HUDEP-2 (cell line): ENCODE measurements around the gene ARHGAP15.

Source experiments
- DNase-seq, 76 experiments: peaks; one replicate each; lab custom pipeline; 2025; ENCODE audit not compliant: unreplicated experiment in 76 of 76; lab: John Stamatoyannopoulos, UW

Gene ARHGAP15

DNA sequence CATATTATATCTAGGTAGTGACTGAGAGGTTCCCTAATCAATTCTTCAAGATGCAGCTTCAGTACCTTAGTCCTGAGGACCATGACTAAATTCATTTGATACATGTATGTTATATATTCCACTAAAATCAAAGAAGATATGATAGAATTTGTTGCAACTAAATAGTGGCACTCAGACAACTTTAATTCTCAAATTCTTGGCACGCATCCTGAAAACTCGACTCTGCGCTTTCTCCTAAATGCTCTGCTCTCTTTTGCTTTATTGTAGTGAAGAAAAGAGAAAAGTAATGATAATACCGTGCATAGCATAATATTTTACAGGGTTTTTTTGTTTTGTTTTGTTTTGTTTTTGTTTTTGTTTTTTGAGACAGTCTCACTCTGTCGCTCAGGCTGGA is 475.3 kb downstream of the ARHGAP15 start:
- no peak for DNase-seq

DNA sequence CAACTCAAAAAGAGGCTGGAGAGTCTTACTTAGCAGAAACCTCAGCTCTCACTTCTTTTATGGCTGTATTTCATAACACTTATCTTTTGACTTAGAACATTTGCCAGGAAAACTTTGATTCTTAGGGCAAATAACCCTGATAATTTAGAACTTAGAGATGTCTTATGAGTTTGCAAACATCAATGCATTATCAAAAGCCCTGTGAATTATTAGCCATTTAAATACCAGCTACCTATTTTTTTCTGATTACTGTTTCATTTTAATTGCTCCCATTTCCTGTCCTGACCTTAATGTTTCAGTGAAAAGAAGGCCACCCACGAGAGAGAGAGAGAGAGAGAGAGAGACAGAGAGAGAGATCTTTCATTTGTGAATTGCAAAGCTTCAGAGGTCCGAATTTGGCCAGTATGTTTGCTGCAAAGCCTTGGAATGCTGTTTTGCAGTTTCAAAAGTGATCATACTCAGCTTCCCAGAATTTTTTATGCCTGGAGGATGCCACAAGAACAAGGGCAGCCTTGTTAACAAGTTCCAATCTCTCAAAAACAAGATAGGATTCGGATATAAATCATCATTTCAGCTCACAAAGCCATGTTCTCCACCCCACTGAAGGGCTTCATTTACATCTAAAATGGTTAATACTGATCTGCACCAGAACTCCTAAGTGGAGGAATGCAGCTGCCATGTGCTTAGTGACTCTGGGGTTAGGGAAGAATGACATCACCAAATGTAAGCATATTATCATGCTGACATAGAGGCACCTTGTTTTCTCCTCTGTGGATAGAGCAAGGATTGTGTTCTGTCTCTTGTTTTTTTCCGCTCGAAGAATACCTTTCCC is 478.2 kb downstream of the ARHGAP15 start:
- no peak for DNase-seq

DNA sequence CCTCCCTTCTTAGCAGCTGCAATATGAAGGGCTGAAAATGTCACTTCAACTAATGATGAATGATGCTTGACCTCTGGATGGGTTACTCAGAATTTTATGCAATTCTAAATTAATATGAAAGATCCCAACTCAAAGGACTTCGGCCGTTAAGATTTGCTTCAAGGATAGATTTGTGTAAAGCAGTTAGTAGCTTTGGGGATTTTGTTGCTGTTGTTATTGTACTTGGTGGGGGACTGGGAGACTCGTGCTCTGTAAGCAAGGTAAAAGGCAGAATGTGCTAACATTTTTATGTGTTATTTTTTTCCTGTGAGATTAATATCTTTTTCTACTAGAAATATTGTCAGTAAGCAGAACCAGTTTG is 478.8 kb downstream of the ARHGAP15 start:
- no peak for DNase-seq

- no peak for DNase-seq
These were observed 479.5 kb downstream of the ARHGAP15 start for GRCh38 chr2:143608758-143609157.

GRCh38 chr2:143611336-143611735 is 482.1 kb downstream of the ARHGAP15 start:
- no peak for DNase-seq

DNA sequence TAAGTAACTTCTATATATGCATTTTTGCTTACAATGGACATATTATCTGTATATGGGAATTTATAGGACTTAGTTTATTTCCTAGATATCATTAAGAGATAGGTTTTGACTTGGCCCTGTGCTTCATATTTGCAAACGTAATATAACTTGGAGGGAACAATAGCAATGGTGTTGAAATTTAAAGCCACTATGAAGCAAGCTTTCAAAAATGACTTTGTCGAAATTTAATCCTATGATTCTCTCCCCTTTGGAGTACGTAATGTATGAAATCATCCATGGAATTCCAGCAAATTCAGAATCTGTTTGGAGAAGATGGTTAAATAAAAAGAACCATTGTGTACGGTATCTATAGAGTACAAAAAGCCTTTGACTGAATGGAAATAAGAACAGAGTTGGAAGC is 486.3 kb downstream of the ARHGAP15 start:
- no peak for DNase-seq

DNA sequence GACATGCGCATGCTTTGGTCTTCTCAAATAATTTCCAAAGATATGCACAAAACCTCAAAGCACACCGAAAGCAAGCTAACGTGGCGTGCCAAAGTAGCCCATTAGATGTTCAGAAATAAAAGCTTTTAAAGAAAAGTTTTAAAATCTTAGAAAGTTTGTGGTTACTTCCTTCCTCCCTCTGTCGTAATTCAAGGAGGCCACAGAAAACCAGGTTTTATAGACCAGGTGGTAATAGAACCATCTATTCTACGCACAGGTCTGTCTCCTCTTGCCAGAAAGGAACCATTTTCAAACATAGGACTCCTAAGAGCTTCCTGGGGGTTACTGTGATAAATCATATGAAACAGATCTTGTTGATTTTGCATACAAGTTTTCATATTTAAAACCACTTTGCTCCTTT is 487.2 kb downstream of the ARHGAP15 start:
- DNase-seq, result no peak

DNA sequence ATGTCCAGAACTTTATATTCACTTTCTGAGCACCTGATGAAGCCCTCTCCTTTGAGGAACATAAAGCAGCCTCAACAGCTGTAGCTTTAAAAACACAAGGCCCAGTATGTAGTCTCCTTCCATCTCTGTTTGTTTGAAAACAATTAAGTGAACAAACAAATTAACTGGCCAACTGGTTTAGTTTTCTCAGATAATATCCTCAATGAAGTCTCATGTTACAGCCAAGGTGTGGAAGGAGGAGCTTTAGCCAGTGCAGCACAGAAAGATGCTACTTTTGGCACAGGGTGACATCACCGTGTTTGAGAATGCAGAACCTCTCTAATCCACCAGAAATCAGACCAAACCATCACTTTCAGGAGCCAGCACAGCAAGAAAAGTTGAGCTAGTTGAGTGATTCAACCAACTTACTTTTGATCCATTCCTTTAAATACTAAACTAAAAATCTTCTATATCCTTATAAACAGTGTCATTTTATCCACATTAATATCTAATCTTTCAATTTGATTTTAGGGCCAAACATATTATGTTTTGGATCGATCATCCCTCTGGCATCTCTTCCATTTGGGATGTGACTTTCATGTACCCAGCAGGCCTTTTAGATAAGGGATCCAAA is 488.7 kb downstream of the ARHGAP15 start:
- no peak for DNase-seq

- no peak for DNase-seq
These were observed 492.9 kb downstream of the ARHGAP15 start for GRCh38 chr2:143622106-143622505.

DNA sequence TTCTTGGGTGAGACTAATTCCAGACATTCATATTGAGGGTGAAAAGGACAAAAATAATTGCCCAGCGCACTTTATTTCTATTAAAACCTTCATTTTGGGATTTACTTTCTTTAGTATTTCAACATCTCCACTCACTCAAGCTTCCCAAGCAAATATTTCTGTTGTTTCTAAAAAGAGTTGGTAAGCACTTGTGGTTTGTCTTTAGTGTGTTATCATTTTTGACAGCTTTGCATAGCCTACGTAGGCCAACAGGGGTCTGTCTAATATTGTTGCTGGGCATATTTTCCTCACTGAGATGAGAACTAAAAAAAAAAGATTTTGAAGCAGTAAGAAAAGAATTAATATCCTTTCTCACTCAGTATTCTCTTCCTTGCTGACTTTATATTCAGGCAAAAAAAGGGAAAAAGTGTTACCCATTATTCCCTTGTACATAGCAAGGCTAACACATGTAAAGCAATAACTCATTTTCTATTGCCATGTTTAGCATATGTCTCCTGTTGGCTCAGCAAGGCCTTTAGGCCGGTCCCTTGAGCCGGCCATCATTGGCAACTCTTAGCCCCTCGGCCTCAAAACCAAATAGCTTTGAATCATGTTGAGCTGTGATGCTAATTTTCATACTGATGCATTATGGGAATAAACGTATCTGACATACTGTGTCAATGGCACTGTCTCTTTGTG is 494.2 kb downstream of the ARHGAP15 start:
- DNase-seq, result no peak

- no peak for DNase-seq
These were observed 494.7 kb downstream of the ARHGAP15 start for GRCh38 chr2:143623909-143624260.

GRCh38 chr2:143629340-143629739 is 500.1 kb downstream of the ARHGAP15 start:
- no peak for DNase-seq

GRCh38 chr2:143632751-143633374 is 503.6 kb downstream of the ARHGAP15 start:
- DNase-seq, result no peak

GRCh38 chr2:143633419-143633818 is 504.2 kb downstream of the ARHGAP15 start:
- no peak for DNase-seq

DNA sequence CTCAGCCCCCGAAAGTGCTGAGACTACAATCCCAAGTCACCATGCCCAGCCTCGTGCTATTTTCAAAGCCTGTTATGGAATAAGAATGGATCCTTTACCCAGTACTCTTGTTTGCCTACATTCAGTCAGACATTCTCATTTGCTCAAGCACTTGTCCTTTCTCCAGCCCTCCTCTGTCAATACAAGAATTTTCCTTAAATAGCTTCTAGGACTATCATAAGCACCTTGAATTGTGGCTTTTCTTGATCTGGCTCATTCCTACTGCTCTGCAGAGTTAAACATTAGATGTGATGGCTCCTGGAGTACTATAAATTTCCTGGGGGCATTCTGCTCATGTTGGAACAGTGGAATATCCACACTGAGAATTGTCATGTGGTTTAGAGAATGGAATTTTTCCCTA is 506.1 kb downstream of the ARHGAP15 start:
- no peak for DNase-seq

DNA sequence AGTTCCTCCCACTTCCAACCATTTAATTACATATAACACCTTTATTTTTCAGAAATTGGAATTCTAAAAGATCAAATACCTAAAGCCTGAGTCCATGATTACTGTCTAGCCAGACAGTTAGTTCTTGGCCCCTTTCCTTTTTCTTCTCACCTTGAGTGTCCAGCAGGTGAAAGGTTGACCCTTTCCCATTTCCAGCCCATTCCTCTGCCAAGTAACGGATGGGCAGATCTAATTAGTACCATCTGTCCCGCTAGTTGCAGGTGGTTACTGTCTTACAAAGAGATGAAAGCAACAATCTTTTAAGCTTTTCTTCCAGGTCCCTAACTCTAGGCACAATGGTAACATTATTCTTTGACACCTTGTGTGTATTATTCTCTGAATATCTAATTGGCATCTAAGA is 506.7 kb downstream of the ARHGAP15 start:
- no peak for DNase-seq

GRCh38 chr2:143640826-143641225 is 511.6 kb downstream of the ARHGAP15 start:
- DNase-seq, result no peak

DNA sequence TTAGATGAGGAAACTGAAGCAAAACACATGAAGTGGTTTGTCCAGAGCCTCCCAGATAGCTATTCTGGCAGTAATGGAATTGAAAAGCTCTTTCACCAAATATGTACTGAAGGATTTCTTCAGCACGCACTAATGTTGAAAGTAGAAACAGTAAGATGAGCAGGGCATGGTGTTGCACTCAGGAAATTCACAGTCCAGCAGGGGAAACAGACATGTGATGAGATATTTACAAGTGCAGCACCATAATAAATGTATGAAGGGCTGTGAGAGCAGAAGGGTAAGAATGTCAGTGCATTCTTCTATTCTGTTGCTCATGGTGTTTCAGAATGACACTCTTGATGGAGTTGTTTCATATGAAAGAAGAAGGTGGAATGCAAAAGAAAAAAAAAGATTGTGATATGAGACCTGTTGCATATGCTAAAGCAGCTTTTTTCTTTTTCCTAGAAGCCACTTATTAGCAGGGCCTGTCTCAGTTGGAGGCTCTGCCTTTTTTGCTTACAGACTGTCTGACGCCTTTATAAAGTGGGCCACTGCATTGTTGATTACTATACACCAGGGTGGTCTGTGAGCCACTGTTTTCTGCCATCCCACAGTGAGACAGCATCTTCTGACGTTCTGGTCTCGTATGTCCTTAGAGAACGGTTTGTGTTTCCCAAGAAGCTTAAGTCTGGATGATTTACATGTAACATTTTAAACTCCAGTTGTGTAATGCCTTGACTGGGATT is 516.9 kb downstream of the ARHGAP15 start:
- DNase-seq, result no peak

DNA sequence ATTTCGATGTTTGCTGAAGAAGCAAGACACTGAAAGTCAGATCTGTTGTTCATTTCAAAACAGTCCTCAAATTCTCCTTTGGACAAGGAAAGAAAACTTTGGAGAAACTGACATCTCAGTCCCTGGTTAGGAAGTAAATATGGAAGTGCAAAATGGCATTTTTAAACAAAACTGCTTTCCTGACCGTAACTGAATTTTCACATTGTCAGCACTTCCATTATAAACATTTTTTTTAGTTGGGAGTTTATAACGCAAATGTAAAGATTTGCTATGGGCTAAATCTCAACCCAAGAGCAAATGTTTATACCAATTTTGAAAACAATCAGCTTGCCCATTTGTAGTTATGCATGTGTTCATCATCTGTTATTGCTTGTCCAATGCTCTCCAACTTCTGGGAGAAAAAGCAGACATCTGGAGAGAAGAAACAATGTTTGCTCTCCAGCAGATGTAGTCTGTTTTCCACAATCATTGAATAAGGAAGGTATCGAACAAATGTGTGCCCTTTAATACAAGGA is 520.1 kb downstream of the ARHGAP15 start:
- no peak for DNase-seq

- DNase-seq, result no peak
These were observed 523.5 kb downstream of the ARHGAP15 start for GRCh38 chr2:143652692-143653091.

DNA sequence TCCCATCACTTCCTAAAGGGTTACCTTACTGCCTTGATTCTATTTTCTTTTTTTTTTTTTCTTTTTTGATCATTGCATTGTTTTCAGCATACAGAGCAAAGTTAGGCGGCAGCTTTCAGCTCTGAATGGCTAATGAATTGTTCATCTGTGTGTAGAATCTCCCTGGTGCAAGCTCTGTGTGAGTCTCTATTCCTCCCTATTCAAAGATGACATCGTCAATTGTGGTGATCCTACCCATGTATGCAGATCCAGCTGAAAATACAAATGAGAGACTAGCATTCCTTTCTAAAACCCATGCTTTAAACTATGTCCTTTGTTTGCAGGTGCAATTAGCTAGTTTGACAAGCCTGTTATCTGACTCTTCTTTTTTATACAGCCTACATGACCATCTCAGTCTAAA is 539.0 kb downstream of the ARHGAP15 start:
- no peak for DNase-seq
